ENCODE measurements around the gene PARD3.

- TF ChIP-seq CTCF (conservative IDR thresholded peaks at IDR 0.05 in 1 of 2, IDR thresholded peaks at IDR 0.05 in 1 of 2; ENCODE audit: low read depth in 1 of 2, low read length in 2 of 2) (no peak), EZH2 (IDR thresholded peaks at IDR 0.05; ENCODE audit: low read length, missing control alignments) (no peak)
Observed at GRCh38 chr10:34756584-34756983, 58.5 kb downstream of the PARD3 start.

Measured in fibroblast of lung (primary cell).